Lower leg skin (tissue), 3 donors: ENCODE measurements around the gene LRCOL1.

Experiments used
- POLR2A ChIP-seq, 2 donors: fragments of 450-650 bp; IDR thresholded peaks; one replicate each; pipeline ENCODE4 v1.6.1; 2016 to 2017; ENCODE audit warnings: antibody characterized with exemption in 2 of 2, mild to moderate bottlenecking in 1 of 2, moderate library complexity in 1 of 2
- TF ChIP-seq, protein P1 (sequence below), 3 donors: fragments of 450-650 bp; IDR thresholded peaks; one replicate each; pipeline ENCODE4 v1.5.1; 2016; ENCODE audit warnings: antibody characterized with exemption in 3 of 3, mild to moderate bottlenecking in 3 of 3, moderate library complexity in 2 of 3

DNA sequence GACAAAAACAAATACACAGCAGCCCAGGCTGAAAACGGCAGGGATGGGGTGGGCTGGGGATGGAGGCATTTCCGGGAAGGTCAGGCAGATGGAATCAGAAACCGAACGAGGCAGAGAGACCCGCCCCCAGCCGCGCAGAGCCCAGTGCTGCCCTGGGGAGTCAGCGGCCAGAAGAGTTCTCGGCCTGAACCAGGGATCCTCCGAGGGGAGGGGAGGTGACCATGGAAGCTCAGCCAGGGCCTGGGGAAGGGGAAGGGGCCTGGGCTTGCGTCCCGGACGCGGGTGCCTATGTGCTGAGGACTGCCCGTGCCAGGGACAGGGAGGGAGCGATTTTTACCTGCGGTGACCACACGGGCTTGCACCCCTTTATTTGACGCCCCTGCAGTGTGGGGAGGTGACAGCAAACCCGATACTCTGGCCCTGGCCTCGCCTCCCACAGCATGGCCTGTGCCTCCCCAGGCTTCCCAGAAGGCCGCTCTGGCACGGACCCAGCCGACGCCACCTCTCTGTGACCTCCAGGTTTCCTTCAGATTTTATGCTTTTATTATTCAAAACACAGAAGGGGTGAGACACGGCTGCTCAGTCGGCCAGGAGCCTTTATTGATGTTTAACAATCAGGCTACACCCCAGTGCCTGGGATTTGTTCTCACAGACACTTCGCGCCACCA, 7.7 kb downstream of the LRCOL1 start:
- TF ChIP-seq, protein P1, sequence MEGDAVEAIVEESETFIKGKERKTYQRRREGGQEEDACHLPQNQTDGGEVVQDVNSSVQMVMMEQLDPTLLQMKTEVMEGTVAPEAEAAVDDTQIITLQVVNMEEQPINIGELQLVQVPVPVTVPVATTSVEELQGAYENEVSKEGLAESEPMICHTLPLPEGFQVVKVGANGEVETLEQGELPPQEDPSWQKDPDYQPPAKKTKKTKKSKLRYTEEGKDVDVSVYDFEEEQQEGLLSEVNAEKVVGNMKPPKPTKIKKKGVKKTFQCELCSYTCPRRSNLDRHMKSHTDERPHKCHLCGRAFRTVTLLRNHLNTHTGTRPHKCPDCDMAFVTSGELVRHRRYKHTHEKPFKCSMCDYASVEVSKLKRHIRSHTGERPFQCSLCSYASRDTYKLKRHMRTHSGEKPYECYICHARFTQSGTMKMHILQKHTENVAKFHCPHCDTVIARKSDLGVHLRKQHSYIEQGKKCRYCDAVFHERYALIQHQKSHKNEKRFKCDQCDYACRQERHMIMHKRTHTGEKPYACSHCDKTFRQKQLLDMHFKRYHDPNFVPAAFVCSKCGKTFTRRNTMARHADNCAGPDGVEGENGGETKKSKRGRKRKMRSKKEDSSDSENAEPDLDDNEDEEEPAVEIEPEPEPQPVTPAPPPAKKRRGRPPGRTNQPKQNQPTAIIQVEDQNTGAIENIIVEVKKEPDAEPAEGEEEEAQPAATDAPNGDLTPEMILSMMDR (IDR thresholded peaks at IDR 0.05): no peak
- no peak for TF ChIP-seq POLR2A (IDR thresholded peaks at IDR 0.05)
